Fibroblast of pulmonary artery (primary cell): ENCODE measurements around the gene ARHGAP45.
A peak's percentile ranks its signal among the peaks of the same experiment; 100 is the strongest.

Experiments
- DNase-seq: peaks from one replicate; pipeline ENCODE4 v3.0.0-alpha.2; 2010; ENCODE audit warnings: low read depth
- H3K4me3 ChIP-seq: replicated peaks from 2 replicates; pipeline ENCODE4 v1.5.1; 2011; ENCODE audit warnings: low read depth, mild to moderate bottlenecking, control low read depth, low read length, moderate library complexity
- CTCF ChIP-seq: IDR thresholded peaks from 2 replicates; pipeline ENCODE4 v1.5.1; 2011; ENCODE audit warnings: mild to moderate bottlenecking, control low read depth, low read length, inconsistent platforms; ENCODE audit errors: missing control alignments

The ARHGAP45 gene

GRCh38 chr19:1066748-1067340 lies at the start of gene ARHGAP45:
TSS of gene ARHGAP45 (plus strand) at chr19:1067167. CDS start at chr19:1067406, 239 bp downstream.
- TF ChIP-seq CTCF: no peak
- H3K4me3 ChIP-seq: no peak within 1 kb of the TSS
- DNase-seq: no peak

DNA sequence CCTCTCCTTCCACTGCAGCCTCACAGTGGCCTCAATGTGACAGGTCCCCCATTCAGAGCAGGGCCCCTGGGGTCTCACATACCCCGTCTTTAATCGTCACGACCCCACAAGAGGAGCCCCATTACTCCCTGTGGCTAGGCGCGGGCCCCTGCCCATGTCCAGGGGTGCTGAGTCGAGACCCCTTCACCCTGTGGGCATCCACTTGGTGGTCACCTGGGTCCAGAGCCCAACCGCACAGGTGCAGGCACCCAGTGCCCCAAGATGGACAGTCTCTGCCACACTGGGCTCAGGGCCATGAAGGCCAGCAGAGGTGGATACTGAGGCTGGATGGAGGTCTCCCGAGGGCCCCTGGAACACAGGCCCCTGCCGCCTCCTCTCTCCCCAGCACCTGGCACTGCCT lies 49.1 kb upstream of the ARHGAP45 start:
- TF ChIP-seq CTCF: no peak
- no peak for DNase-seq
- no peak overlapping the region for H3K4me3 ChIP-seq

DNA sequence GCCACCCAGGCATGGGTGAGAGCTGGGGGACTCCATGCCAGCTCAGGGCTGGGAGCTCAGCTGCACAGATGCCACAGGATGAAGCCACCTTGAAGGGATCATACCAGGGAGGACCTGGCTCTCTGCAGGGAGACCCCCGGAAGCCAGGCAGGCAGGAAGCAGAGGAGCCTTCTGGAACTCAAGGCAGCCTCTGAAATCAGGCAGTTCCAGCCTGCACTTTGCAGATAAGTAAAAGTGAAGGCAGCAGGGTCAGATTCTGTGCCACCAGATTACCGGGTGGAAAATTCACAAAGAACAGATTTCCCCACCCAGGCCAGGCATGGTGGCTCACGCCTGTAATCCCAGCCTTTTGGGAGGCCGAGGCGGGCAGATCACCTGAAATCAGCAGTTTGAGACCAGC lies 48.6 kb upstream of the ARHGAP45 start:
- H3K4me3 ChIP-seq: no peak overlapping the region
- DNase-seq: no peak
- TF ChIP-seq CTCF: no peak

- no peak for TF ChIP-seq CTCF
- DNase-seq: no peak
- peak overlapping the region; percentile 90 for H3K4me3 ChIP-seq
Measured at GRCh38 chr19:1018932-1019615, 47.9 kb upstream of the ARHGAP45 start.

GRCh38 chr19:1019616-1019961 lies 47.4 kb upstream of the ARHGAP45 start:
- peak overlapping the region; percentile 90 for H3K4me3 ChIP-seq
- no peak for TF ChIP-seq CTCF
- no peak for DNase-seq

GRCh38 chr19:1019980-1020867 lies 46.7 kb upstream of the ARHGAP45 start:
- H3K4me3 ChIP-seq: peak overlapping the region; percentile 90
- DNase-seq: no peak
- TF ChIP-seq CTCF: no peak
